WTC11 (cell line): ENCODE results near the gene ATXN7L3. TPM values are rescaled to one million over a fixed set of nuclear protein-coding genes. Genes with fewer than 3 reads are reported as not detected.

Experiments used
- ATAC-seq: fragments of 200-7000 bp; cut with Tn5 transposase; 2 replicates; pipeline ENCODE4 v1.10.0; 2021; ENCODE audit warnings: mild to moderate bottlenecking, moderate library complexity
- CTCF ChIA-PET: fragments of 300-600 bp; sonication (Branson Sonifier 250); formaldehyde crosslinking; loops from one replicate; lab custom pipeline; 2021; ENCODE audit warnings: antibody characterized with exemption; lab: Charles Lee
- POLR2A ChIA-PET: fragments of 350-600 bp; sonication (Branson Sonifier 250); formaldehyde crosslinking; loops from one replicate; lab custom pipeline; 2021; ENCODE audit warnings: antibody characterized with exemption; lab: Charles Lee
- DNase-seq: peaks from one replicate; pipeline ENCODE4 v3.0.0; 2021; ENCODE audit warnings: low spot score
- H3K27ac Mint-ChIP-seq: 2 replicates; pipeline ENCODE4 v1.8.0; 2021; ENCODE audit warnings: mixed read lengths
- H3K27me3 Mint-ChIP-seq: 2 replicates; pipeline ENCODE4 v1.8.0; 2021; ENCODE audit warnings: low read depth, mild to moderate bottlenecking, moderate library complexity, mixed read lengths
- H3K36me3 Mint-ChIP-seq: 2 replicates; pipeline ENCODE4 v1.8.0; 2021; ENCODE audit warnings: mixed read lengths
- H3K4me1 Mint-ChIP-seq: 2 replicates; pipeline ENCODE4 v1.8.0; 2022; ENCODE audit warnings: mixed read lengths
- H3K4me3 Mint-ChIP-seq: 2 replicates; pipeline ENCODE4 v1.8.0; 2021; ENCODE audit warnings: mild to moderate bottlenecking, moderate library complexity, mixed read lengths
- H3K9me3 Mint-ChIP-seq: 2 replicates; pipeline ENCODE4 v1.8.0; 2021; ENCODE audit warnings: mixed read lengths
- ATF1 ChIP-seq: sonication (generic); formaldehyde crosslinking; IDR thresholded peaks from 2 replicates; pipeline ENCODE4 v1.8.1; 2023; ENCODE audit warnings: mild to moderate bottlenecking, moderate library complexity, missing genetic modification reagents
- CBFB ChIP-seq: sonication (generic); formaldehyde crosslinking; IDR thresholded peaks from 2 replicates; pipeline ENCODE4 v1.8.1; 2022; ENCODE audit warnings: mild to moderate bottlenecking, low read depth, missing genetic modification reagents
- CREB1 ChIP-seq: sonication (generic); formaldehyde crosslinking; IDR thresholded peaks from 2 replicates; pipeline ENCODE4 v1.8.0; 2023; ENCODE audit warnings: mild to moderate bottlenecking, missing genetic modification reagents
- ETV6 ChIP-seq: sonication (generic); formaldehyde crosslinking; IDR thresholded peaks from 2 replicates; pipeline ENCODE4 v1.8.1; 2022; ENCODE audit warnings: mild to moderate bottlenecking, missing genetic modification reagents
- FOXK1 ChIP-seq: sonication (generic); formaldehyde crosslinking; IDR thresholded peaks from 2 replicates; pipeline ENCODE4 v1.8.0; 2022; ENCODE audit warnings: mild to moderate bottlenecking, moderate library complexity, missing genetic modification reagents
- IRF2 ChIP-seq: sonication (generic); formaldehyde crosslinking; IDR thresholded peaks from 2 replicates; pipeline ENCODE4 v1.8.0; 2022; ENCODE audit warnings: low read depth, missing genetic modification reagents, borderline replicate concordance
- JUN ChIP-seq: sonication (generic); formaldehyde crosslinking; IDR thresholded peaks from 2 replicates; pipeline ENCODE4 v1.8.0; 2023; ENCODE audit warnings: mild to moderate bottlenecking, missing genetic modification reagents
- KAT7 ChIP-seq: sonication (generic); formaldehyde crosslinking; IDR thresholded peaks from 2 replicates; pipeline ENCODE4 v1.8.1; 2023; ENCODE audit warnings: missing genetic modification reagents, mild to moderate bottlenecking, borderline replicate concordance
- NFATC4 ChIP-seq: fragments of 250-450 bp; sonication (Bioruptor Pico); IDR thresholded peaks from 2 replicates; pipeline ENCODE4 v1.9.0; 2021; ENCODE audit warnings: mild to moderate bottlenecking
- NFE2L1 ChIP-seq: sonication (generic); formaldehyde crosslinking; IDR thresholded peaks from 2 replicates; pipeline ENCODE4 v1.8.1; 2023; ENCODE audit warnings: missing genetic modification reagents
- NFYB ChIP-seq: sonication (generic); formaldehyde crosslinking; conservative IDR thresholded peaks from 2 replicates; pipeline ENCODE4 v1.8.0; 2022; ENCODE audit warnings: low read depth, missing genetic modification reagents
- RORB ChIP-seq: fragments of 250-450 bp; sonication (Bioruptor Pico); IDR thresholded peaks from 2 replicates; pipeline ENCODE4 v1.9.0; 2021; ENCODE audit warnings: mild to moderate bottlenecking
- SMAD3 ChIP-seq: sonication (generic); formaldehyde crosslinking; IDR thresholded peaks from 2 replicates; pipeline ENCODE4 v1.8.0; 2022; ENCODE audit warnings: missing genetic modification reagents, mild to moderate bottlenecking, borderline replicate concordance
- SOX15 ChIP-seq: fragments of 250-450 bp; sonication (Bioruptor Pico); IDR thresholded peaks from 2 replicates; pipeline ENCODE4 v1.9.0; 2021; ENCODE audit warnings: mild to moderate bottlenecking
- SP1 ChIP-seq: sonication (generic); formaldehyde crosslinking; conservative IDR thresholded peaks from 2 replicates; pipeline ENCODE4 v1.8.1; 2022; ENCODE audit warnings: missing genetic modification reagents
- TP53 ChIP-seq: sonication (generic); formaldehyde crosslinking; IDR thresholded peaks from 2 replicates; pipeline ENCODE4 v1.8.1; 2023; ENCODE audit warnings: mild to moderate bottlenecking, missing genetic modification reagents
- ZNF121 ChIP-seq: sonication (generic); formaldehyde crosslinking; IDR thresholded peaks from 2 replicates; pipeline ENCODE4 v1.8.0; 2023; ENCODE audit warnings: missing genetic modification reagents
- ZNF138 ChIP-seq: sonication (generic); formaldehyde crosslinking; conservative IDR thresholded peaks from 2 replicates; pipeline ENCODE4 v1.8.1; 2022; ENCODE audit warnings: mild to moderate bottlenecking, moderate library complexity, missing genetic modification reagents
- ZNF219 ChIP-seq: sonication (generic); formaldehyde crosslinking; IDR thresholded peaks from 2 replicates; pipeline ENCODE4 v1.8.0; 2023; ENCODE audit warnings: missing genetic modification reagents, mild to moderate bottlenecking, borderline replicate concordance
- ZNF423 ChIP-seq: fragments of 250-450 bp; sonication (Bioruptor Pico); IDR thresholded peaks from 2 replicates; pipeline ENCODE4 v2.1.2; 2022; ENCODE audit warnings: mild to moderate bottlenecking, moderate library complexity
- total RNA-seq: library from RNA; stranded (reverse); gene quantifications from 3 replicates; pipeline ENCODE4 v1.2.3, GENCODE V29; 2021
- TF ChIP-seq, protein P1 (sequence below): sonication (generic); formaldehyde crosslinking; conservative IDR thresholded peaks from 2 replicates; pipeline ENCODE4 v1.8.1; 2023; ENCODE audit warnings: mild to moderate bottlenecking, low read depth, missing genetic modification reagents, moderate library complexity
- TF ChIP-seq, protein P2 (sequence below): sonication (generic); formaldehyde crosslinking; IDR thresholded peaks from 2 replicates; pipeline ENCODE4 v1.8.1; 2023; ENCODE audit warnings: mild to moderate bottlenecking, missing genetic modification reagents, moderate library complexity
- TF ChIP-seq, protein P3 (sequence below): sonication (generic); formaldehyde crosslinking; IDR thresholded peaks from 2 replicates; pipeline ENCODE4 v1.8.1; 2022; ENCODE audit warnings: missing genetic modification reagents, borderline replicate concordance
- TF ChIP-seq, protein P4 (sequence below): fragments of 250-450 bp; sonication (Bioruptor Pico); IDR thresholded peaks from 2 replicates; pipeline ENCODE4 v1.9.0; 2021; ENCODE audit warnings: mild to moderate bottlenecking, borderline replicate concordance
- TF ChIP-seq, protein P5 (sequence below): fragments of 250-450 bp; sonication (Bioruptor Pico); conservative IDR thresholded peaks from 2 replicates; pipeline ENCODE4 v1.9.0; 2021; ENCODE audit warnings: mild to moderate bottlenecking
- TF ChIP-seq, protein P6 (sequence below): fragments of 250-450 bp; sonication (Bioruptor Pico); IDR thresholded peaks from 2 replicates; pipeline ENCODE4 v2.1.2; 2022; ENCODE audit warnings: mild to moderate bottlenecking, moderate library complexity
- TF ChIP-seq, protein P7 (sequence below): sonication (generic); formaldehyde crosslinking; IDR thresholded peaks from 2 replicates; pipeline ENCODE4 v1.8.0; 2022; ENCODE audit warnings: mild to moderate bottlenecking, missing genetic modification reagents

Gene ATXN7L3
- total RNA-seq, 1 experiment from 2014 or later, result 114 TPM

DNA sequence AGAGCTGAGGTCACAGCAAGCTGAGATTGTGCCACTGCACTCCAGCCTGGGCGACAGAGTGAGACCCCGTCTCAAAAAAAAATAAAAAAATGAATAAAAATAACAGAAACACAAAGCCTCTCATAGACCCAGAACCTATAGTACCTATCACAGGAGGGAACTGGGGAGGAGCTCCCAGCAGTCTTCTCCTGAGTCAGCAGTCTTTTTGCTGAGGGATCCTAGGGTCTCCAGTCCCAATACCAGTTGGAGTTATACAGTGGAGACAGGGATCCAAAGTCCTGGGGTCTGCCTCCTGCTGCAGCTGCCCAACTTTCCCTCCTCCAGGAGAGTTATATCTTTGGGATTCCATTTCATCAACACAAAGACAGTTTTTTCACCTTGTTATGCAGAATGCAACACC is 16.7 kb downstream of the ATXN7L3 start (continued):
- no peak for TF ChIP-seq NFE2L1 (CRISPR knock-in tag)
- TF ChIP-seq ZNF121, result no peak
- no peak for TF ChIP-seq ETV6 (CRISPR knock-in tag)
- no peak for TF ChIP-seq ZNF219 (CRISPR knock-in tag)
- TF ChIP-seq, protein P1, sequence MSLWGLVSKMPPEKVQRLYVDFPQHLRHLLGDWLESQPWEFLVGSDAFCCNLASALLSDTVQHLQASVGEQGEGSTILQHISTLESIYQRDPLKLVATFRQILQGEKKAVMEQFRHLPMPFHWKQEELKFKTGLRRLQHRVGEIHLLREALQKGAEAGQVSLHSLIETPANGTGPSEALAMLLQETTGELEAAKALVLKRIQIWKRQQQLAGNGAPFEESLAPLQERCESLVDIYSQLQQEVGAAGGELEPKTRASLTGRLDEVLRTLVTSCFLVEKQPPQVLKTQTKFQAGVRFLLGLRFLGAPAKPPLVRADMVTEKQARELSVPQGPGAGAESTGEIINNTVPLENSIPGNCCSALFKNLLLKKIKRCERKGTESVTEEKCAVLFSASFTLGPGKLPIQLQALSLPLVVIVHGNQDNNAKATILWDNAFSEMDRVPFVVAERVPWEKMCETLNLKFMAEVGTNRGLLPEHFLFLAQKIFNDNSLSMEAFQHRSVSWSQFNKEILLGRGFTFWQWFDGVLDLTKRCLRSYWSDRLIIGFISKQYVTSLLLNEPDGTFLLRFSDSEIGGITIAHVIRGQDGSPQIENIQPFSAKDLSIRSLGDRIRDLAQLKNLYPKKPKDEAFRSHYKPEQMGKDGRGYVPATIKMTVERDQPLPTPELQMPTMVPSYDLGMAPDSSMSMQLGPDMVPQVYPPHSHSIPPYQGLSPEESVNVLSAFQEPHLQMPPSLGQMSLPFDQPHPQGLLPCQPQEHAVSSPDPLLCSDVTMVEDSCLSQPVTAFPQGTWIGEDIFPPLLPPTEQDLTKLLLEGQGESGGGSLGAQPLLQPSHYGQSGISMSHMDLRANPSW (CRISPR knock-in tag), result no peak
- TF ChIP-seq KAT7 (CRISPR knock-in tag), result no peak
- no peak for TF ChIP-seq ZNF423 (CRISPR knock-in tag)
- no peak for TF ChIP-seq RORB
- TF ChIP-seq SOX15, result no peak
- no peak for TF ChIP-seq ATF1
- TF ChIP-seq, protein P2, sequence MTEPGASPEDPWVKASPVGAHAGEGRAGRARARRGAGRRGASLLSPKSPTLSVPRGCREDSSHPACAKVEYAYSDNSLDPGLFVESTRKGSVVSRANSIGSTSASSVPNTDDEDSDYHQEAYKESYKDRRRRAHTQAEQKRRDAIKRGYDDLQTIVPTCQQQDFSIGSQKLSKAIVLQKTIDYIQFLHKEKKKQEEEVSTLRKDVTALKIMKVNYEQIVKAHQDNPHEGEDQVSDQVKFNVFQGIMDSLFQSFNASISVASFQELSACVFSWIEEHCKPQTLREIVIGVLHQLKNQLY (CRISPR knock-in tag), result no peak
- no peak for TF ChIP-seq CREB1 (CRISPR knock-in tag)
- no peak for TF ChIP-seq IRF2 (CRISPR knock-in tag)

DNA sequence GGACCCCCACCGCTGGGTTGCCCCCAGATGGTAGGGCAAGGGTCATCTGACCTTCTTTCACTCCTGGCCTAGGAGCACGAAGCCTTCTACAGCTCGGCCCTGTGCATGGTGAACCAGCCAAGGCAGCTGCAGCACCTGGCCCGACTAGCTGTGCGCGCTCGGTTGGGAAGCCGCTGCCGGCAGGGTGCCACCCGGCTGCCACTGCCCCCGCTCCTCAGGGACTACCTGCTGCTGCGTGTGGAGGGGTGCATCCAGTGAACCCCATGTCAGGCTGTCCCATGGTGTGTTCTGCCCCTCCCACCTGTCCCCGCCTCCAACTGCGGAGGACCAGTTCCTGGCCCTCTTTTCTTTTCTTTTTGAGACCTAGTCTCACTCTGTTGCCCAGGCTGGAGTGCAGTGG is 21.6 kb downstream of the ATXN7L3 start:
- ChIA-PET CTCF (no interaction called here), POLR2A (no interaction called here)
- no peak for TF ChIP-seq FOXK1 (CRISPR knock-in tag)
- TF ChIP-seq, protein P3, sequence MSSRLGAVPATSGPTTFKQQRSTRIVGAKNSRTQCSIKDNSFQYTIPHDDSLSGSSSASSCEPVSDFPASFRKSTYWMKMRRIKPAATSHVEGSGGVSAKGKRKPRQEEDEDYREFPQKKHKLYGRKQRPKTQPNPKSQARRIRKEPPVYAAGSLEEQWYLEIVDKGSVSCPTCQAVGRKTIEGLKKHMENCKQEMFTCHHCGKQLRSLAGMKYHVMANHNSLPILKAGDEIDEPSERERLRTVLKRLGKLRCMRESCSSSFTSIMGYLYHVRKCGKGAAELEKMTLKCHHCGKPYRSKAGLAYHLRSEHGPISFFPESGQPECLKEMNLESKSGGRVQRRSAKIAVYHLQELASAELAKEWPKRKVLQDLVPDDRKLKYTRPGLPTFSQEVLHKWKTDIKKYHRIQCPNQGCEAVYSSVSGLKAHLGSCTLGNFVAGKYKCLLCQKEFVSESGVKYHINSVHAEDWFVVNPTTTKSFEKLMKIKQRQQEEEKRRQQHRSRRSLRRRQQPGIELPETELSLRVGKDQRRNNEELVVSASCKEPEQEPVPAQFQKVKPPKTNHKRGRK (CRISPR knock-in tag), result no peak
- no peak for TF ChIP-seq NFATC4
- no peak for TF ChIP-seq ETV6 (CRISPR knock-in tag)
- TF ChIP-seq ZNF138 (CRISPR knock-in tag), result no peak
- TF ChIP-seq NFYB (CRISPR knock-in tag), result no peak
- TF ChIP-seq, protein P4, sequence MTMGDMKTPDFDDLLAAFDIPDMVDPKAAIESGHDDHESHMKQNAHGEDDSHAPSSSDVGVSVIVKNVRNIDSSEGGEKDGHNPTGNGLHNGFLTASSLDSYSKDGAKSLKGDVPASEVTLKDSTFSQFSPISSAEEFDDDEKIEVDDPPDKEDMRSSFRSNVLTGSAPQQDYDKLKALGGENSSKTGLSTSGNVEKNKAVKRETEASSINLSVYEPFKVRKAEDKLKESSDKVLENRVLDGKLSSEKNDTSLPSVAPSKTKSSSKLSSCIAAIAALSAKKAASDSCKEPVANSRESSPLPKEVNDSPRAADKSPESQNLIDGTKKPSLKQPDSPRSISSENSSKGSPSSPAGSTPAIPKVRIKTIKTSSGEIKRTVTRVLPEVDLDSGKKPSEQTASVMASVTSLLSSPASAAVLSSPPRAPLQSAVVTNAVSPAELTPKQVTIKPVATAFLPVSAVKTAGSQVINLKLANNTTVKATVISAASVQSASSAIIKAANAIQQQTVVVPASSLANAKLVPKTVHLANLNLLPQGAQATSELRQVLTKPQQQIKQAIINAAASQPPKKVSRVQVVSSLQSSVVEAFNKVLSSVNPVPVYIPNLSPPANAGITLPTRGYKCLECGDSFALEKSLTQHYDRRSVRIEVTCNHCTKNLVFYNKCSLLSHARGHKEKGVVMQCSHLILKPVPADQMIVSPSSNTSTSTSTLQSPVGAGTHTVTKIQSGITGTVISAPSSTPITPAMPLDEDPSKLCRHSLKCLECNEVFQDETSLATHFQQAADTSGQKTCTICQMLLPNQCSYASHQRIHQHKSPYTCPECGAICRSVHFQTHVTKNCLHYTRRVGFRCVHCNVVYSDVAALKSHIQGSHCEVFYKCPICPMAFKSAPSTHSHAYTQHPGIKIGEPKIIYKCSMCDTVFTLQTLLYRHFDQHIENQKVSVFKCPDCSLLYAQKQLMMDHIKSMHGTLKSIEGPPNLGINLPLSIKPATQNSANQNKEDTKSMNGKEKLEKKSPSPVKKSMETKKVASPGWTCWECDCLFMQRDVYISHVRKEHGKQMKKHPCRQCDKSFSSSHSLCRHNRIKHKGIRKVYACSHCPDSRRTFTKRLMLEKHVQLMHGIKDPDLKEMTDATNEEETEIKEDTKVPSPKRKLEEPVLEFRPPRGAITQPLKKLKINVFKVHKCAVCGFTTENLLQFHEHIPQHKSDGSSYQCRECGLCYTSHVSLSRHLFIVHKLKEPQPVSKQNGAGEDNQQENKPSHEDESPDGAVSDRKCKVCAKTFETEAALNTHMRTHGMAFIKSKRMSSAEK (CRISPR knock-in tag), result no peak
- TF ChIP-seq TP53 (CRISPR knock-in tag), result no peak
- no peak for TF ChIP-seq SP1
- no peak for TF ChIP-seq JUN (CRISPR knock-in tag)
- TF ChIP-seq, protein P5, sequence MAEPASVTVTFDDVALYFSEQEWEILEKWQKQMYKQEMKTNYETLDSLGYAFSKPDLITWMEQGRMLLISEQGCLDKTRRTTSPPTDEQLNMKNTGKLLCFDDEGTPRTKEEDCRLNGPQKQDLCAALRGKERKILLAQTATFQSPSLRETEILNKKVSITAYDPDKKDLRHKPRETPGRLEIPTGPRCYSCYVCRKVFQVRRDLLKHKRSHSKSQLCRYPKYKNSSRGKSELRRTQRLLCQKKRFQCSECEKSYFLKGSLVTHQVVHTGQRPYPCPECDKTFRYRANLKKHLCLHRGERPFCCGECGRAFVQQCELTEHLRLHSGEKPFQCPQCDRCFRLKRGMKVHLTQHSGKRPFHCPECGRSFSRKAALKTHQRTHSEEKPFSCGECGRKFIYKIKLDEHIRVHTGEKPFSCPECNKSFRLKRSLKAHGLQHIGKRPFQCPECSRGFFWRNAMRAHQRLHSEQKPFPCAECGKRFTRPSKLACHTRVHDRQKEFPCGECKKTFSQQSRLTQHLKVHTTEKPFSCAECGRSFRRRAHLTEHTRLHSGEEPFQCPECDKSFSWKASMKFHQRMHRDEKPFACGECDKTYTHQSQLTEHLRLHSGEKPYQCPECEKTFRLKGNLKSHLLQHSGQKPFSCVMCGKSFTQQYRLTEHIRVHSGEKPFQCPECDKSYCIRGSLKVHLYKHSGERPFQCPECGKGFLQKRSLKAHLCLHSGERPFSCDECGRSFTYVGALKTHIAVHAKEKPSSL (CRISPR knock-in tag), result no peak
- TF ChIP-seq SMAD3, result no peak
- TF ChIP-seq, protein P6, sequence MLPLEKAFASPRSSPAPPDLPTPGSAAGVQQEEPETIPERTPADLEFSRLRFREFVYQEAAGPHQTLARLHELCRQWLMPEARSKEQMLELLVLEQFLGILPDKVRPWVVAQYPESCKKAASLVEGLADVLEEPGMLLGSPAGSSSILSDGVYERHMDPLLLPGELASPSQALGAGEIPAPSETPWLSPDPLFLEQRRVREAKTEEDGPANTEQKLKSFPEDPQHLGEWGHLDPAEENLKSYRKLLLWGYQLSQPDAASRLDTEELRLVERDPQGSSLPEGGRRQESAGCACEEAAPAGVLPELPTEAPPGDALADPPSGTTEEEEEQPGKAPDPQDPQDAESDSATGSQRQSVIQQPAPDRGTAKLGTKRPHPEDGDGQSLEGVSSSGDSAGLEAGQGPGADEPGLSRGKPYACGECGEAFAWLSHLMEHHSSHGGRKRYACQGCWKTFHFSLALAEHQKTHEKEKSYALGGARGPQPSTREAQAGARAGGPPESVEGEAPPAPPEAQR (CRISPR knock-in tag), result no peak
- TF ChIP-seq, protein P7, sequence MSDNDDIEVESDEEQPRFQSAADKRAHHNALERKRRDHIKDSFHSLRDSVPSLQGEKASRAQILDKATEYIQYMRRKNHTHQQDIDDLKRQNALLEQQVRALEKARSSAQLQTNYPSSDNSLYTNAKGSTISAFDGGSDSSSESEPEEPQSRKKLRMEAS (CRISPR knock-in tag), result no peak
- TF ChIP-seq CBFB (CRISPR knock-in tag), result no peak

More for the DNA sequence above, 21.6 kb downstream of the ATXN7L3 start:
- H3K27me3 Mint-ChIP-seq, result no peaks in the 10 kb centered on the region
- no peak overlapping the region for H3K4me3 Mint-ChIP-seq
- H3K27ac Mint-ChIP-seq, result no peak overlapping the region
- DNase-seq (no peak), ATAC-seq (no peak)
- H3K9me3 Mint-ChIP-seq, result peaks cover 6% of the 10 kb centered on the region
- no peaks in the 10 kb centered on the region for H3K4me1 Mint-ChIP-seq
- peaks cover 37% of the 10 kb centered on the region for H3K36me3 Mint-ChIP-seq
